ENCODE measurements around the gene CTCFL.

CTCFL gene, protein sequence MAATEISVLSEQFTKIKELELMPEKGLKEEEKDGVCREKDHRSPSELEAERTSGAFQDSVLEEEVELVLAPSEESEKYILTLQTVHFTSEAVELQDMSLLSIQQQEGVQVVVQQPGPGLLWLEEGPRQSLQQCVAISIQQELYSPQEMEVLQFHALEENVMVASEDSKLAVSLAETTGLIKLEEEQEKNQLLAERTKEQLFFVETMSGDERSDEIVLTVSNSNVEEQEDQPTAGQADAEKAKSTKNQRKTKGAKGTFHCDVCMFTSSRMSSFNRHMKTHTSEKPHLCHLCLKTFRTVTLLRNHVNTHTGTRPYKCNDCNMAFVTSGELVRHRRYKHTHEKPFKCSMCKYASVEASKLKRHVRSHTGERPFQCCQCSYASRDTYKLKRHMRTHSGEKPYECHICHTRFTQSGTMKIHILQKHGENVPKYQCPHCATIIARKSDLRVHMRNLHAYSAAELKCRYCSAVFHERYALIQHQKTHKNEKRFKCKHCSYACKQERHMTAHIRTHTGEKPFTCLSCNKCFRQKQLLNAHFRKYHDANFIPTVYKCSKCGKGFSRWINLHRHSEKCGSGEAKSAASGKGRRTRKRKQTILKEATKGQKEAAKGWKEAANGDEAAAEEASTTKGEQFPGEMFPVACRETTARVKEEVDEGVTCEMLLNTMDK

GRCh38 chr20:57524511-57525176 is at the start of gene CTCFL:
Gene CTCFL (minus strand): TSS chr20:57525140. CDS start chr20:57524205, 935 bp downstream.
- DNase-seq (ENCODE audit: insufficient read length, low spot score) (no peak), FAIRE-seq (no peak)

GRCh38 chr20:57573894-57574293 is 49.0 kb upstream of the CTCFL start:
- no peak for DNase-seq (ENCODE audit: insufficient read length, low spot score)
- FAIRE-seq: no peak

GRCh38 chr20:57573242-57573641 is 48.3 kb upstream of the CTCFL start:
- FAIRE-seq (no peak), DNase-seq (ENCODE audit: insufficient read length, low spot score) (no peak)

DNA sequence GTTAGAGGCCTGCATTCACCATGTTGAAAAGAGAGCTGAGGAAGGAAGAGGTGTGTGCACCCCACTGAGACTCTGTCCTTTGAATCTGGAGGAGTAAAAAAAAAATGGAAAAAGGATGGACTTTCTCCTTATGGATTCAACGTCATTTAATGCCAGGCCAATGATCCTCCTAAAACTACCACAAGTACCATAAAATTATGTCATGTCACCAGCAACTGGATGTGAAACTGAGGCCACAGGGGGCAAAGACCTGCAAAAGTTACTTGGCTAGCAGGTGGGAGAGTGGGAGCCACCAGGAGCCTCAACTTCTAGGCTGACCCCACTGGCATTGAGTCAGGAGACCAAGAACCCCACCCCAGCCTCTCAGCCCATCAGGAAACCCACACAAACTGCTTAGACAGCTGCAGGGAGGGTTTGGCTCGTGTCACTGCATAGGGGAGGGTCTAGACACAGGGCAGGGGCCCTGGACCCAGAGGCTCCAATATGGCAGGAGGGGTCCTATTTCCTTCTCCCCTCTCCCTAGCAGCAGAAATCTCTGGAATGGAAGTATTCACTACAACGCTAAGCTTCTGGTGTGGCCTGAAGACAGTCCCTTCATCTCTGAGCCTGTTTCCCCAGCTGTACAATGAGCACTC is 47.0 kb upstream of the CTCFL start:
- no peak for FAIRE-seq
- no peak for DNase-seq (ENCODE audit: insufficient read length, low spot score)

- FAIRE-seq (no peak), DNase-seq (ENCODE audit: insufficient read length, low spot score) (no peak)
Measured at GRCh38 chr20:57570920-57571319, 46.0 kb upstream of the CTCFL start.

- DNase-seq (ENCODE audit: insufficient read length, low spot score) (no peak), FAIRE-seq (no peak)
Measured at GRCh38 chr20:57570145-57570850, 45.4 kb upstream of the CTCFL start.

- FAIRE-seq: no peak
- DNase-seq (ENCODE audit: insufficient read length, low spot score): no peak
Measured at GRCh38 chr20:57568960-57569359, 44.0 kb upstream of the CTCFL start.

- DNase-seq (ENCODE audit: insufficient read length, low spot score): no peak
- no peak for FAIRE-seq
Measured at GRCh38 chr20:57568088-57568896, 43.4 kb upstream of the CTCFL start.

DNA sequence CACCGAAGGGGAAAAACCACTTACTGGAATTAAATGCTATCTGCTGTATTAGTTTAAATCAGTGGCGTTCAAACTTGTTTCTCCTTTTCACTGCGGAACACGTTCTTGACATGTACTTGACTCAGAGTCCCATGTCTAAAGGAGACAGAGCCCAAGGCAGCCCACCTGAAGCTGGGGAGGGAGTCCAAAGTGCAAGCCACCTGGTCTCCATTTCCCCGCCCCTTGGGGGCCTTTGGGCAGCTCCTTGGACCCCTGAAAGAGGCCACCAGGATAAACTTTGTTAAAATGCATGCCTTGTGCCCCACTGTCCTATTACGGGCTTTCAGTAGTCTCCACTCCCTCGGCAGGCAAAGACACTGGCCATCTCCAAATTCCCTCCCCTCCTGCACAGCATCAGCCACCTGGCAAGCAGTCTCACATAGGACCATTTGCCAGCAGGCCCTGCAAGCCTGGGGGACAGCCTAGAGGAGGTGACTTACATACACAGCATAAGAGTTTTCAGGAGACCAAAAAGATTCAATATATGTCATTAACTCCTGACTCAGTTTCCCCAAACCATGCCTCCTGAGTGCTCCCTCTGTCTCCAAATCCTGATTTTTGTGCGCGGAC is 42.6 kb upstream of the CTCFL start:
- no peak for DNase-seq (ENCODE audit: insufficient read length, low spot score)

GRCh38 chr20:57566803-57567459 is 42.0 kb upstream of the CTCFL start:
- FAIRE-seq (no peak), DNase-seq (ENCODE audit: insufficient read length, low spot score) (no peak)

More for the DNA sequence above, 42.6 kb upstream of the CTCFL start:
- no peak for FAIRE-seq

DNA sequence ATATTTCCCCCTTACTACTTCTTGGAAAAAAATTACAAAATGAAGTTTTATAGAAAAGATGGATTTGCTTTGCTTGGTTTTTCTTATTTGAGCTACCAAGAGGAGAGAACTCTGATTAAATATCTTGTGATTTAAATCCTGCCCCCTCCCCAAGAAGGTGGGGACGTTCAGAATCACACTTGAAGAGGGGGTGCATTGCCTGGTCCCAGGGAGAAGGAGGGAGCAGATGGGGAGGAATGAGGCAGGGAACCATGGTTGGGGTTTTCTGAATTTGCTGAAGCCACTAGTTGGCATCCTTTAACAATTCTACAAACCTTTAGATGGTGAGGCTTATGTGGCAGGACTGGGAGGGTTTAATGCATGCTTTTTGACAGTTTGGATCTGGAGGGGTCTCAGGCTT is 41.5 kb upstream of the CTCFL start:
- FAIRE-seq (no peak), DNase-seq (ENCODE audit: insufficient read length, low spot score) (no peak)

DNA sequence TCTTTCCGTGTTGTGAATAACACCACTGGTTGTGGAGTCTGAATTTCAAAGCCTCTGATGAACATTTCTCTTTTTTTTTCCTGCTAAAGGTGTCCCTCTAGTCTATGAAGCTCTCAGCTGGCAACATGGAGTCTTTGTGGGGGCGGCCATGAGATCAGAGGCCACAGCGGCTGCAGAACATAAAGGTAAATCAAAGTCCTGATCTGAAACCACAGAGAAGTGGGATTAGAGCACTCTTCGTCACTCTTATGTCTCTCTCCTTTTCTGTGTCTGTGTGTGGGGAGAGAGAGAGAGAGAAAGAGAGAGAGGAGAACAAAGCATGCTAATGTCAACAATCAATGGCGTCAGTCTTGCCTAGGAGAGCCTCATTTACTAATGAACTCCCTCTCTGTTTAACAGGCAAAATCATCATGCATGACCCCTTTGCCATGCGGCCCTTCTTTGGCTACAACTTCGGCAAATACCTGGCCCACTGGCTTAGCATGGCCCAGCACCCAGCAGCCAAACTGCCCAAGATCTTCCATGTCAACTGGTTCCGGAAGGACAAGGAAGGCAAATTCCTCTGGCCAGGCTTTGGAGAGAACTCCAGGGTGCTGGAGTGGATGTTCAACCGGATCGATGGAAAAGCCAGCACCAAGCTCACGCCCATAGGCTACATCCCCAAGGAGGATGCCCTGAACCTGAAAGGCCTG is 40.2 kb upstream of the CTCFL start:
- FAIRE-seq: no peak
- no peak for DNase-seq (ENCODE audit: insufficient read length, low spot score)

- FAIRE-seq (no peak), DNase-seq (ENCODE audit: insufficient read length, low spot score) (no peak)
Measured at GRCh38 chr20:57564180-57564802, 39.4 kb upstream of the CTCFL start.

DNA sequence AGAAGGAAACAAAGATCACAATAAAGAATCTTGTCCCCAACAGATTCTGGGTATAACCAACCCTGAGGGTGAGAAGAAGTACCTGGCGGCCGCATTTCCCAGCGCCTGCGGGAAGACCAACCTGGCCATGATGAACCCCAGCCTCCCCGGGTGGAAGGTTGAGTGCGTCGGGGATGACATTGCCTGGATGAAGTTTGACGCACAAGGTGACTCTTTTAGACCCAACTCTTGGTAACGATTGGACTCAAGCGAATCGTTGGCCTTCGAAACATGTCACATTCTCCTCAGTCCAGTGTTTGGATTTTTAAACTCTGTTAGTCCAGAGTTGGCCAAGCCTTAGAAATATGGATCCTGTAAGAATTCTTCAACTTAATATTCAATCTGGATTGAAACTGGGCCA is 38.6 kb upstream of the CTCFL start:
- DNase-seq (ENCODE audit: insufficient read length, low spot score): no peak
- no peak for FAIRE-seq

DNA sequence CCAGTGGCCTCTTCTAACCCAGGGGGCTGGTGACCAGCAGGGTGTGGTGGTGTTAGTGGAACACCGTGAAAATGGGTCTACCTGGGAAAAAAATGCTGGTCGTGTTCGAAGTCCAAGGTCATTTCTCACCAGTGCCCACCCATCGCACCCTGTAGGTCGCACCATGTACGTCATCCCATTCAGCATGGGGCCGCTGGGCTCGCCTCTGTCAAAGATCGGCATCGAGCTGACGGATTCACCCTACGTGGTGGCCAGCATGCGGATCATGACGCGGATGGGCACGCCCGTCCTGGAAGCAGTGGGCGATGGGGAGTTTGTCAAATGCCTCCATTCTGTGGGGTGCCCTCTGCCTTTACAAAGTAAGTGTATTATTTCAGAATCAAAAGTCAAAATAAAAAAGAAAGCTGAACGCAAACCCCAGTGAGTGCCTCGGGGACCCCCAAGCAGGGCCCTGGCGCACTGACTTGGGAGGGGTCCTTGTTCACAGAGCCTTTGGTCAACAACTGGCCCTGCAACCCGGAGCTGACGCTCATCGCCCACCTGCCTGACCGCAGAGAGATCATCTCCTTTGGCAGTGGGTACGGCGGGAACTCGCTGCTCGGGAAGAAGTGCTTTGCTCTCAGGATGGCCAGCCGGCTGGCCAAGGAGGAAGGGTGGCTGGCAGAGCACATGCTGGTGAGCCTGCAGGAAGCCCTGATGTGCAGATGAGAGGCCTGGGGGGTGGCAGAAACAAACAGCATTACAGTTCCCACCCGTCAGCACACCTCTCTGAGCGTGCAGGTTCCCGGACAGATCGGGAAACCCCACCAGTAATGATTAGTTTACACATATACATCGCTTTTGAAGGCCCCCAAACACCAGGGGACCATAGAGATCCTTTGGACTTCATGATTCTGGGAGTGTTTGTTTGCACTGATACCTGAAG is 37.9 kb upstream of the CTCFL start:
- DNase-seq (ENCODE audit: insufficient read length, low spot score): no peak
- no peak for FAIRE-seq

GRCh38 chr20:57561356-57562279 is 36.7 kb upstream of the CTCFL start:
- no peak for FAIRE-seq
- no peak for DNase-seq (ENCODE audit: insufficient read length, low spot score)

Measured in GM19239 (cell line).